Measurements from ENCODE around the gene FBN3.

The FBN3 gene

GRCh38 chr19:8148410-8149260 lies 757 bp downstream of the FBN3 start:
- no peak for DNase-seq (ENCODE audit: low read depth in 2 of 2)

GRCh38 chr19:8148088-8148409 lies 1.3 kb downstream of the FBN3 start:
- no peak for DNase-seq (ENCODE audit: low read depth in 2 of 2)

- no peak for DNase-seq (ENCODE audit: low read depth in 2 of 2)
Measured at GRCh38 chr19:8147582-8147978, 1.8 kb downstream of the FBN3 start.

- no peak for DNase-seq (ENCODE audit: low read depth in 2 of 2)
Measured at GRCh38 chr19:8146877-8147581, 2.4 kb downstream of the FBN3 start.

- DNase-seq (ENCODE audit: low read depth in 2 of 2): no peak
Measured at GRCh38 chr19:8144273-8144995, 5.0 kb downstream of the FBN3 start.

- no peak for DNase-seq (ENCODE audit: low read depth in 2 of 2)
Measured at GRCh38 chr19:8143041-8143440, 6.4 kb downstream of the FBN3 start.

GRCh38 chr19:8142513-8142900 lies 6.9 kb downstream of the FBN3 start:
- DNase-seq (ENCODE audit: low read depth in 2 of 2): no peak

GRCh38 chr19:8141726-8142512 lies 7.5 kb downstream of the FBN3 start:
- DNase-seq (ENCODE audit: low read depth in 2 of 2): no peak

- no peak for DNase-seq (ENCODE audit: low read depth in 2 of 2)
Measured at GRCh38 chr19:8138201-8138600, 11.2 kb downstream of the FBN3 start.

GRCh38 chr19:8137425-8137824 lies 12.0 kb downstream of the FBN3 start:
- no peak for DNase-seq (ENCODE audit: low read depth in 2 of 2)

GRCh38 chr19:8135946-8136618 lies 13.3 kb downstream of the FBN3 start:
- no peak for DNase-seq (ENCODE audit: low read depth in 2 of 2)

GRCh38 chr19:8132858-8133458 lies 16.4 kb downstream of the FBN3 start:
- DNase-seq (ENCODE audit: low read depth in 2 of 2): no peak

- DNase-seq (ENCODE audit: low read depth in 2 of 2): no peak
Measured at GRCh38 chr19:8131517-8131916, 17.9 kb downstream of the FBN3 start.

GRCh38 chr19:8129061-8129618 lies 20.3 kb downstream of the FBN3 start:
- DNase-seq (ENCODE audit: low read depth in 2 of 2): no peak

- no peak for DNase-seq (ENCODE audit: low read depth in 2 of 2)
Measured at GRCh38 chr19:8128551-8128950, 20.8 kb downstream of the FBN3 start.

GRCh38 chr19:8127311-8127710 lies 22.1 kb downstream of the FBN3 start:
- no peak for DNase-seq (ENCODE audit: low read depth in 2 of 2)

GRCh38 chr19:8126511-8126910 lies 22.9 kb downstream of the FBN3 start:
- no peak for DNase-seq (ENCODE audit: low read depth in 2 of 2)

GRCh38 chr19:8126008-8126407 lies 23.4 kb downstream of the FBN3 start:
- no peak for DNase-seq (ENCODE audit: low read depth in 2 of 2)

GRCh38 chr19:8123683-8124082 lies 25.7 kb downstream of the FBN3 start:
- no peak for DNase-seq (ENCODE audit: low read depth in 2 of 2)

GRCh38 chr19:8120636-8121480 lies 28.5 kb downstream of the FBN3 start:
- DNase-seq (ENCODE audit: low read depth in 2 of 2): no peak
